GM18526 (cell line): ENCODE measurements around the gene PCSK7.

ENCODE experiments used
- POLR2A ChIP-seq: IDR thresholded peaks from 3 replicates; pipeline ENCODE4 v1.6.1; 2011; ENCODE audit not compliant: insufficient read length; ENCODE audit errors: extremely low read depth

PCSK7 gene

GRCh38 chr11:117194267-117194666 lies 37.6 kb downstream of the PCSK7 start:
- TF ChIP-seq POLR2A: no peak

DNA sequence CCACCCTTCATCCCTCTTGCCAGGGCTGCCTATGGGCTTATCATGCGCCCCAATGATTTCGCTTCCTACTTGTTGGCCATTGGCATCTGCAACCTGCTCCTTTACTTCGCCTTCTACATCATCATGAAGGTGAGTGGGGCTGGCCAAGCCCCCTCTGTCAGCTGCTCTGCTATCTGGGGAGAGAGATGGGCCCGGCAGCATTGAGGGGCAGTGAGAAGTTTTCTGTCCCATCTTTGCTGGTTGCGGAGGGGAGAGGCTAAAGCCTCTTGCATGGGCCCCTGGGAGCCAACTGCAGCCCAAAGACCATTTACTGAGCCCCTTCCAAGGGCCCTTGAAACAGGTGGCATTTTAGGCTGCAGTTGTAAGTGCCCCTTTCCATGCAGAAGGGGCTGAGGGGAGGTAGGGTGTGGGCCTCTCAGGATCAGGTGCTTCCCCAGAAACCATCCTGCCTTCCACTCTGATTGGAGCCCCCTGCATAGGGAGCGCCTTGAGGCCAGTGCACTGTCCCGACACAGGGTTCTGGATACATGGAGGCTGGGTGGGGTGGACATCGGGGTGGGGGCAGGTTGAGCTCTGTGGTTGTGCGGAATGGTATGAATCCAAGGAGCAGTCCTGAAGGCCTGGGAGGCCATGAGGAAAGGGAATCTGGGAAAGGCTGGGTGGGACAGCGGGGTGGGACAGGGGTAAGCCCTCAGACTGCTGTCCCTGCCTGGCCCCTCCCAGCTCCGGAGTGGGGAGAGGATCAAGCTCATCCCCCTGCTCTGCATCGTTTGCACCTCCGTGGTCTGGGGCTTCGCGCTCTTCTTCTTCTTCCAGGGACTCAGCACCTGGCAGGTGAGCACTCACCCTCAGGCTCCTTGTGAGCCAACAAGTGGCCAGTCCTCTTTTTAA lies 38.5 kb downstream of the PCSK7 start:
- TF ChIP-seq POLR2A: no peak

DNA sequence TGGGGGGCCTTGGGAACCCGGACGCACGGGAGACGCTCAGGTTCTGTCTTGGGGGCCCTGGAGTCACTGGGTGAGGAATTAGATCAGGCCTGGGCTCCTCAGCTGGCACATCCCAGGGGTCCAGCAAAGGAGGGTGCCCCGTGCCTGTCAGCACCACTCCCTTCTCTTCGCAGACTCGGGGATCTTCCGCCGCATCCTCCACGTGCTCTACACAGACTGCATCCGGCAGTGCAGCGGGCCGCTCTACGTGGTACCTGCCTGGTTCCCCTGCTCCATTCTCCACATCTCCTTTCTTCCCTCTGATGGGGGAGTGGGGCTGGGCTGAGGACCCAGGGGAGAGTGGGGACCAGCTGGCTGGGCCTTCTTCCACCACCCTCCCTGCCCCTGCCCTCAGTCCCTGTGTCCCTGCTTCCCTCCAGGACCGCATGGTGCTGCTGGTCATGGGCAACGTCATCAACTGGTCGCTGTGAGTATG lies 39.4 kb downstream of the PCSK7 start:
- no peak for TF ChIP-seq POLR2A

- no peak for TF ChIP-seq POLR2A
Observed at GRCh38 chr11:117191680-117192400, 40.0 kb downstream of the PCSK7 start.

DNA sequence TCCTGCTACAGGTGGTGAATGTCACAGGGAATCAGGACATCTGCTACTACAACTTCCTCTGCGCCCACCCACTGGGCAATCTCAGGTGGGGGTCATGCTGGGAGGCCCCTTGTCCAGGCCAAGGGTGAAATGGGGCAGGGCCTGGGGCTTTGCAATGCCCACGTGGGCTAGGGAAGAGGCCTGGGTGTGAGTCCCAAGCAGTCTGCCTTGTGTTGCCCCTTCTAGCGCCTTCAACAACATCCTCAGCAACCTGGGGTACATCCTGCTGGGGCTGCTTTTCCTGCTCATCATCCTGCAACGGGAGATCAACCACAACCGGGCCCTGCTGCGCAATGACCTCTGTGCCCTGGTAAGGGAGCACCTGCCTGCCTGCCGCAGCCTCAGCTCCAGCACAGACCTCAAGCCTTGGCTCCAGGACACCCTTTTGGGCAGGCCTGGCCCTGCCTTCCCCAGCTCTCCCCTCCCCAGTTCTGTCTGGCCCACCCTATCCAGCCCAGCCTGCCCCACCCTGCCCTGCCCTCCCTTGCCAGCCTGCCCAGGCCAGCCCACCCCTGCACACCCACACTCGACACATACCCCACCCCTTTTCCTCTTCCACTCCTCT lies 41.8 kb downstream of the PCSK7 start:
- TF ChIP-seq POLR2A: no peak

DNA sequence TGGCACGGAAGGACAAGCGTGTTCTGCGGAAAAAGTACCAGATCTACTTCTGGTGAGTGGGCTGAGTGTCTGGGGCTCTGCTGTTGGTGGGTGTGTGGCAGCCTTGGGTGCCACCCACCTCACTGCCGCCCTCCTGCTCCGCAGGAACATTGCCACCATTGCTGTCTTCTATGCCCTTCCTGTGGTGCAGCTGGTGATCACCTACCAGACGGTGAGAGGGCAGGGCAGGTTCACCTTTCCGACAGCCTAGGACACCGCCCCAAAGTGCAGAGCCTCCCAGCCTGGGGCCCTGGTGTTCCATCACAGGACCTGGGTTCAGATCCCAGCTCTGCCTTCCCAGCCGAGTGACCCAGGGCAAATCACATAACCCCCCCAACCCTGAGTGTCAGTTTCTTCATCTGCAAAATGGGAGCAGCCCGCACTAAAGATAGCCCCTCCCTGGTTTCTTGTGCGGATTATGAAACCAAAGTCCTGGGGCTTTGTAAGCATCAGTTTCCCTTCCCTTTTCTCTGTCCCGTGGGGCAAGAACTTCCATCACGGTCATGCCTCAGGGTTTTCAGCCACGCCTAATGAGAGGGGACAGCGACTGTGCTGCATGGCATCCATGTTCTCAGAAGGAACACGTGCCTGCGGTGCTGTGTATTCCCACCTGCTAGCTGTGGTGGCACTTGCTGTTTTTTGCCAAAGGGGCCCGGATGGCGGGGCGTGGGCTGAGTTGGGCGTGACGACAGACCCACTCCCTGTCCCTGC lies 42.5 kb downstream of the PCSK7 start:
- TF ChIP-seq POLR2A: no peak

DNA sequence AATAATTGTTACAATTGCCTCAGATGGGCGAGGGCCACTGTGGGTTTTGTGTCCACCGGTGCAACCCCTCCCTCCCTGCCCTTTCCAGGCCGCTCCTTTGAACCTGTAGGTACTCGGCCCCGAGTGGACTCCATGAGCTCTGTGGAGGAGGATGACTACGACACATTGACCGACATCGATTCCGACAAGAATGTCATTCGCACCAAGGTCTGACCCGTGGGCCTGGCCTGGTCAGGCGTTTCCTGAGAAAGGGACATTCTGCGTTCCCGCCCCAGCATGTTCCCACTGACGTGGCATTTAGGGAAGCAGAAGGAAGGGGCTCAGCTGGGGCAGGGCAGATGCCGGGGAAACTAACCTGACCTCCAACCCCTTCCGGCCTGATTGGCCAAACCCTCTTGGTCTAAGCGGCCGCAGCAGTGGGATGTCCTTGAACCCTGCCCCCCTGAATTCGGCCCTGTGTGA lies 43.2 kb downstream of the PCSK7 start:
- no peak for TF ChIP-seq POLR2A

- no peak for TF ChIP-seq POLR2A
Observed at GRCh38 chr11:117187799-117188481, 43.9 kb downstream of the PCSK7 start.

- no peak for TF ChIP-seq POLR2A
Observed at GRCh38 chr11:117187428-117187798, 44.5 kb downstream of the PCSK7 start.

DNA sequence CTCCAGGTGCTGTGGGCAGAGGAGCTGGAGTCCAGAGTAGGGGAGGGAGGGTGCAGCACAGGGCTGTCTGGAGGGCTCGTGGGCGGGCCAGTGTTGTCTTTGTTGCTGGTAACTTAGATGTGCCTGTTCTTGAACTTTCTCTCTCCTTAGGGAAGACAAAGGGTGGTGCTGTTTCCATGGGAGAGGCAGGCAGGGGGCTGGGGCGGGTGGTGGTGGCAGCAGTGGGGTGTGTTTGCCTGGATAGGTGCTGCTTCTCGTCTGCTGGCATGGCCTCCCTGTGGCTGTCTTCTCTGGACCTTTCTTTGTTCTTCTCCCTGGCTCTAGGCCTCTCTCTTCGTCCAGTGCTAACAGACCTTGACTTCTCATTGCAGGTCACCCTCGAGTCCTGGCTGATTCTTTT lies 44.9 kb downstream of the PCSK7 start:
- TF ChIP-seq POLR2A: no peak

DNA sequence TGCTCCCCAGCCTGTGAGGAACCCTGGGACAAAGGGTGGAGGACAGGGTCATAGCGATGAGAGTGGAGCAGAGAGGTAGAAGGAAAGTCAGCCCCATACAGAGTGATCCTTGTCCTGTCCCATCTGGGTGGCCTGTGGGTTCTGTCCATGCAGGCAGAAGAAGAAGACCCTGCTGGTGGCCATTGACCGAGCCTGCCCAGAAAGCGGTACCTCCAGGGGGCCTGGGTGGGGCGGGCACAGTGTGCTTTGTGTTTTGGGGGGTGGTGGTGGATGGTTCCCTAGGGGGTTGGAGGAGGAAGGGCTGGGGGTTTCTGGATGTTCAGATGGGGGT lies 45.5 kb downstream of the PCSK7 start:
- TF ChIP-seq POLR2A: no peak

GRCh38 chr11:117185736-117186430 lies 46.0 kb downstream of the PCSK7 start:
- TF ChIP-seq POLR2A: no peak

DNA sequence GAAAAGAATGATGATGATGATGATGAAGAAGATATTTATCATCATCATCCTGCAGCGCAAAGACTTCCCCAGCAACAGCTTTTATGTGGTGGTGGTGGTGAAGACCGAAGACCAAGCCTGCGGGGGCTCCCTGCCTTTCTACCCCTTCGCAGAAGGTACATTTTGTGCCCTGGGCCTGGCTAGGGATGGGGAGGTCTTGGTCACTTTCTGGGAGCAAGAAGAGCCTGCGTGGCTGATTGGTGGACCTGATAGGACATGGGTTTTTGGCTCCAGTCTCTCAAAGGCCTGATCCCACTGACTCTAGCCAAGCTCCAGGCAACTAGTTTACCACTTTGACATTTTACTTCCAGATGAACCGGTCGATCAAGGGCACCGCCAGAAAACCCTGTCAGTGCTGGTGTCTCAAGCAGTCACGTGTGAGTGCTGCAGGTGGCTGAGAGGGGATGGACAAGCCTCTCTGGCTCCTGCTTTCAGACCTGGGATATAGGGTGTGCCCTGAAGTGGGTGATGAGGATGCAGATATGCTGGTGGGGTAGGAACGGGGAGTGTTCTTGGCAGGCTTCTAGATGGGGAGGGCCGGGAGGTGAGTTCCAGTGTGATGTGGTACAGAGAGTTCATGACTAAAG lies 48.0 kb downstream of the PCSK7 start:
- no peak for TF ChIP-seq POLR2A

- TF ChIP-seq POLR2A: no peak
Observed at GRCh38 chr11:117182551-117182935, 49.3 kb downstream of the PCSK7 start.
